Measurements from ENCODE around the gene EYS.
"Not testable (repeated sequence)": the region's sequence is repeated elsewhere in the genome, so short reads cannot be mapped to it uniquely, and the experiment has no call there.

Gene EYS

GRCh38 chr6:64084185-64084663 lies 1622.8 kb downstream of the EYS start:
- no peak for DNase-seq

DNA sequence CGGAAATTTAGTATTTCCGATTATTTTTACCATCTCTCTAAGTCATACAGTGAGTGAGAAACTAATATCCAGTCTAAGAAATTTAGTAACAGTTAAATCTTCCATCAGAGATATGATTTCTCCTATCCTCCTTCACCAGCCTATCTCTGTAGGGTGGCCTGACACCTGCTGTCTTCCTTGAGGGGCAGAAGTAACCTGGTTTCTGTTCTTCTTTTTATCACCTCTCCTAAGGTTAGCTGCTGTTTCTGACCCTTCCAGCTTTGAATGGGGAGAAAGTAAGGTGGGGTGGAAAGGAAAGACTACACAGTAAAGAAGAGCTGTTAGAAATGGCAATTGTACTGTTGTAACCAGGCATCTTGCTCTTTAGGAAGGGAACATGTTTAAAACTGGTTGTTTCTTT lies 1623.8 kb downstream of the EYS start:
- no peak for DNase-seq

DNA sequence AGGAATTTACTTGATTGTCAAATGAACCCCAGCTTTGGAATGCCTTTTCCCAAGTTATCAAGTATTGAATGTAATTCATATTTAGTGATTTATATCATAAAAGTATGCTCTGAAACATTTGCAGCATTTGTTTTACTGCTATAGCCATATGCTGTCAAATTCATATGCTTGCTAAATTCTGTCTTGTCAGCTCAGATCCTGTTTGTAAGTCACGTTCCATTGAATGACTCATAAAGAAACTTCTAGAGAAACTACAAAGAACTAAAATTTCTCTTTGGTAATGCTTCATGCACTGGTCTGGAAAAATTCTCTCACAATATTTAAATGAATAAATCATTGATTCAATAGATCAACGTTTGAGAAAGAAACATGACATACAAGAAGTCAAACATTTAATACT lies 1625.6 kb downstream of the EYS start:
- no peak for DNase-seq

GRCh38 chr6:64074981-64075380 lies 1632.0 kb downstream of the EYS start:
- DNase-seq, result no peak

- DNase-seq, result no peak
These were observed 1634.3 kb downstream of the EYS start for GRCh38 chr6:64072686-64073085.

DNA sequence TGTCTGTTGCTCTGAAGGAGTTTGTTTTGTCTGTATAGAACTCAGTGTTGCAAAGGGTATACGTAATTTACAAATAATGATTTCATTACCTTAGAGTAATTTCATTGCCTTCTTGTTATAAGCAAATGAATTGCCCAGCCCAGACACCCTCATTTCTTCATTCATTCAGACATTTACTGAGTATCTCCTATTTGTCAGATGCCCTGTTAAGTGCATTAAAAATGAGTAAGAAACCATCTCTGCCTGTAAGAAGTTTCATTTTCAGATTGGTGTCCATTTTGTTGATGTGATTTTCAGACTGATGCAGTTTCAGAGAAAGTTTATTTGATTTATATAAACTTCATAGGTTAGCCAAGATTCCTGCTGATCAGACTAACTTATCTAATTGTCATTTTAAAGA lies 1642.1 kb downstream of the EYS start:
- DNase-seq, result no peak

DNA sequence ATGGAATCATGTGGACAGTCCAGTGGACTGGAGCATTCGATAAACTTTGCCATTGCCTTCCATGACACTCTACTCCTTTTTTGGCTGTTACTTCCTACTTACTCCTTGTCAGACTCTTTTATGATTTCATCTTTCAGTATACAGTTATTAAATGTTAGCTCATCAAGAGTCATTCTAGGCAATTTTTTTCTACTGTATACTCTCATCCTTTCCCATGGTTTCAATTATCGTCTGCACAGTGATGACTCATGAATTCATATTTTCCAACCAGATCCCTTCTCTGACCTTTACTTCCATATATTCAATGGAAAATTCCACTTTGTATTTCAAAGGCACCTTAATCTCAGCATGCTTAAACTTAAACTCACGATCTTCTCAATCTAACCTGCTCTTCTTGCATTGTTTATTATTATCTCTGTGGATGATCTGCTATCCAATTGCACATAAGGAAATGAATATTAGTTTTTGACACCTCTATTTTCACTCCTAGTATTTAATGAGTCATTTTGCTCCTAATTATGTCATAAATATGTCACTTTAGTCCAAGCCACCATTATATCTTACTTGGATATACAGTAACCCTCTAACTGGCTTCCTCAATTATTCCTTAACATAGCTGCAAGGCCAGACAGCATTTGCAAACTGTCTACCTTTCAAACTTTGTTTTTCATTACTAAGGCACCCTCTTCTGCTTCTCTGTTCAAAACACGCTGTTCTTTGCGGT lies 1643.9 kb downstream of the EYS start:
- no peak for DNase-seq

DNA sequence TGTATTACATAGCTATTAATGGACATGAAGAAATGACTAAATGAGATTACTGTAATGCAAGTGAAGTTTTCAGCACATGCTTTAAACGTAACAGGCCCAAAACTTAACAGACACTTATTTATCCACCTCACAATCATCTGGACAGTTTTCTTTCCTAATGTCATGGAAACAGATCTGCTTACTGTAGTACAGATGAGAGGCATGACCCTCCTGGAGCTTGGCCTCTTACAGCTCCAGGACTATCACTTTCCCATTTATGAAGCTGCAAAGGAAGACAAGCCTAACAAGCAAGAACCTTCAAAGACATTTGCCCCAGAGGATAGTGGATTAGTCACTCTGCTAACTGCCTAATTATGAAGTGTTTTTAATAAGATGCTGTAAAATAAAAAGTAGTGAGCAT lies 1652.2 kb downstream of the EYS start:
- DNase-seq, result no peak

DNA sequence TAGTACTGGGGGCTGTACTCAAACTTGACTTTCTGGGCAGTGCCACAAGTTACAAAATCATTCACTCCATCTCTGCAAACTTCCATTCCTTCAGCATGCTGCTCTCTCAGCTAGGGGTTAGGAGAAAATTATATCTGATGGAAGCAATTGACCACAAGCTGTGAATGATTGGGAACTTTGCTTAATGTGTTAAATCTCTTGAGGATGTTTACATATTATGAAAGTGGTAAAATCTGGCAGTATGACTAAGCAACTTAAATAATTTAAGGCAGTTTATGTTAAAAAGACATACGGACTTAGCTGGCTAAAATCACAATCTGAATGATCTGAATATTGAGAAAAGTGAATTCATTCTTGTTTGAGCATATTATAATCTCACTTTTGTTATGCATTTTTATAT lies 1656.4 kb downstream of the EYS start:
- DNase-seq, result no peak

DNA sequence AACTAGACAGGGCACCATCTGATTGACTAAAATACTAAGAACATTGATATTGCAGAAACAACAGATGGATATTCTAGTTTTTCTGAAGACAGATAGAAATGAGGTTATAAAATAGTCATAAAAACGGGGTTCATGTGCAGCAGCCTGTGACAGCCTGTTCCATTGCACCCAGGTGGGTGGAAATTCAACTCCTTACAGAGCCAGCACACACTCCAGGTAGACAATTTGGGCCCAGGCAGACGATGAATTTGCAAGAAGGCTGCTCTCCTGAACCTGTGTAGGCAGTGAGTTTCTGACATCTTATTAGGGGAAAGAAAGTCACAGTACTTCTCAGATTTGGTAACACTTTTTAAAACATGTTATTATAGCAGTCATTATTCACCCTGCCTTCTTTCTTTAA lies 1657.3 kb downstream of the EYS start:
- no peak for DNase-seq

GRCh38 chr6:64046746-64047208 lies 1660.2 kb downstream of the EYS start:
- DNase-seq, result no peak

- no peak for DNase-seq
These were observed 1665.7 kb downstream of the EYS start for GRCh38 chr6:64041373-64041772.

- no peak for DNase-seq
These were observed 1666.9 kb downstream of the EYS start for GRCh38 chr6:64040113-64040512.

GRCh38 chr6:64037427-64037826 lies 1669.6 kb downstream of the EYS start:
- no peak for DNase-seq

- no peak for DNase-seq
These were observed 1671.9 kb downstream of the EYS start for GRCh38 chr6:64034910-64035655.

- no peak for DNase-seq
These were observed 1672.7 kb downstream of the EYS start for GRCh38 chr6:64034291-64034690.

GRCh38 chr6:64030950-64031618 lies 1675.9 kb downstream of the EYS start:
- DNase-seq, result not testable (repeated sequence)

DNA sequence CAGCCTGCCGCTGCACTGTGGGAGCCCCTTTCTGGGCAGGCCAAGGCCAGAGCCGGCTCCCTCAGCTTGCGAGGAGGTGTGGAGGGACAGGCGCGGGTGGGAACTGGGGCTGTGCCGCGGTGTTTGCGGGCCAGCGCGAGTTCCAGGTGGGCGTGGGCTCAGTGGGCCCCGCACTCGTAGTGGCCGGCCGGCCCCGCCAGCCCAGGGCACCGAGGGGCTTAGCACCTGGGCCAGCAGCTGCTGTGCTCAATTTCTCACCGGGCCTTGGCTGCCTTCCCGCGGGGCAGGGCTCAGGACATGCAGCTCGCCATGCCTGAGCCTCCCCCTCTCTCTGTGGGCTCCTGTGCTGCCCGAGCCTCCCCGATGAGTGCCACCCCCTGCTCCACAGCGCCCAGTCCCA lies 1683.3 kb downstream of the EYS start:
- DNase-seq, result no peak

DNA sequence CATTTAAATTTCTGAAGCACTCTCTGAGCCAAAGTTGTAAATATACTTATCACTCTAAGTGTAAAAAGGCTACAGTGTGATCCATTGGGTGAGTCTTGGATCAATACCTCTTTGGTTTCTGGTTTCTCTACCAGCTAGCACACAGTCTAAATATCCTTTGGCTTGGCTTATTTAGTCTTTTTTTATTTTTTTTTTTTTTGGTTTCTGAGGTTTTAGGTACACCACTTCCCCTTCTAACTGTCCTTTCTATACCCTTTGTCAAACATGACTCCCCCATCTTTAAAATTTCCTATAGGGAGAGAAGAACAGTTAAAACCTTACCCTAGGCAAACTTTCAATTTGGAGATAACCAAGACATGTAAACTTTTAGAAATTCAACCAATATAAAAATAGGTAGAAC lies 1692.4 kb downstream of the EYS start:
- no peak for DNase-seq

DNA sequence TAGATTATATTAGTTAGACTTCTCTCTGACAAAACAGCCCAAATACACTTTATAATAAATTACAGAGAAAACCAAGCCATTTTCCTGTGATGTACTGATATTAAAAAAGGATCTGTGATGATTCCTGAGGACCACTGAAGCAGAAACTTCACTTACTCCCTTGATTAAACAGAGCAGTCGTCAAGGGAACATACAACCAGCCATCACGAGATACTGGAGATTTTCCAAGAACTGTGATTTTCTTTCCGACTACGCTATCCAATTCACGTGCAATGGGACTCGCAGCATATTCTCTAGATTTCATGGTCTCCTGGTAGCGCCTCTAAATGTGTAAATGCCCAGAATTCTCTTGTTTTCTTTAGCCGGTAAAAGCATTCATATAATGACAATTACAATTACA lies 1694.0 kb downstream of the EYS start:
- DNase-seq, result no peak

GRCh38 chr6:64012351-64013001 lies 1694.5 kb downstream of the EYS start:
- DNase-seq, result peak; percentile 32

- no peak for DNase-seq
These were observed 1696.4 kb downstream of the EYS start for GRCh38 chr6:64010666-64011065.

DNA sequence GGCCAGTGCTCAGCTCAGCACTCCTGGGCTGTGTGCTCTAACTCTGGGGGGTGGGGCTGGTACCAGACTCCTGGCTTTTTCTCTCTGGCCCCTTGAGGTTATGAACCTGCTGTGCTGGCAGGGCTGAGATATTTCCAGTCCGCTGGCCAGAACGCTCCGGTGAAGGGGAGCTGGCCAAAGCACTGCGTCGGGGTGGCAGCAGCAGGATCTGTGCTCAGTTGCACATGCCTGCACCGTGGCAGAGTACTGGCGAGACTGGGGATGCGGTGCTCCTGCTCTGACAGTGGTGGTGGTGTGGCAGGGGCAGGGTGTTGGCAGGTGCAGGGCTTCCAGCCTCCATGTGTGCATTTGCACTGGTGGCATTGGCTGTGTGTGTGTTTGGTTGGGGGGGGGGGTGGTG lies 1697.0 kb downstream of the EYS start:
- no peak for DNase-seq
